Transverse colon (tissue), 4 donors: ENCODE measurements around the gene ZAR1. TPM values are rescaled to one million over a fixed set of nuclear protein-coding genes. Genes with fewer than 3 reads are reported as not detected.
"Not testable (repeated sequence)": the region's sequence is repeated elsewhere in the genome, so short reads cannot be mapped to it uniquely, and the experiment has no call there.

ENCODE experiments used
- DNase-seq: peaks from one replicate; pipeline ENCODE4 v3.0.0-alpha.2; 2019
- H3K27ac ChIP-seq, 4 donors: fragments of 200-600 bp; sonication (generic); 2 replicates each; pipeline ENCODE4 v1.5.1; 2016 to 2018; ENCODE audit warnings: inconsistent platforms in 4 of 4
- H3K27me3 ChIP-seq: fragments of 200-600 bp; sonication (generic); 2 replicates; pipeline ENCODE4 v1.5.1; 2017; ENCODE audit warnings: inconsistent platforms
- H3K36me3 ChIP-seq, 4 donors: fragments of 200-600 bp; sonication (generic); 2 replicates each; pipeline ENCODE4 v1.5.1; 2017 to 2019; ENCODE audit warnings: inconsistent platforms in 4 of 4
- H3K4me1 ChIP-seq, 4 donors: fragments of 200-600 bp; sonication (generic); 2 replicates each; pipeline ENCODE4 v1.5.1; 2017 to 2020; ENCODE audit warnings: inconsistent platforms in 4 of 4
- H3K4me3 ChIP-seq, 4 donors: fragments of 200-600 bp; sonication (generic); 1 replicate in 1 of 4; 2 replicates in 3 of 4; pipeline versions ENCODE4 v1.5.1 to v1.6.1; 2017 to 2019; ENCODE audit warnings: inconsistent platforms in 4 of 4
- H3K9me3 ChIP-seq, 2 donors: fragments of 200-600 bp; sonication (generic); 2 replicates each; pipeline ENCODE4 v1.5.1; 2017 to 2019; ENCODE audit warnings: inconsistent platforms in 2 of 2
- CTCF ChIP-seq, 5 experiments: fragments of 200-600 bp in 3 of 5; fragments of 450-650 bp in 2 of 5; sonication (generic) in 3 of 5; IDR thresholded peaks; 1 replicate in 2 of 5; 2 replicates in 3 of 5; pipeline ENCODE4 v1.5.1; 2016 to 2017; ENCODE audit warnings: antibody characterized with exemption in 5 of 5, inconsistent platforms in 3 of 5, mild to moderate bottlenecking in 2 of 5, moderate library complexity in 1 of 5
- EP300 ChIP-seq: sonication (generic); formaldehyde crosslinking; IDR thresholded peaks from one replicate; pipeline ENCODE4 v1.6.1; 2017; ENCODE audit warnings: antibody characterized with exemption, low read depth
- POLR2A ChIP-seq: fragments of 450-650 bp; IDR thresholded peaks from one replicate; pipeline ENCODE4 v1.6.1; 2016; ENCODE audit warnings: antibody characterized with exemption, mild to moderate bottlenecking, moderate library complexity
- POLR2AphosphoS5 ChIP-seq, 3 donors: sonication (generic); formaldehyde crosslinking; IDR thresholded peaks; one replicate each; pipeline ENCODE4 v1.6.1; 2016; ENCODE audit warnings: antibody characterized with exemption in 3 of 3
- WGBS, 2 donors: methylation state at CpG; one replicate each; pipeline ENCODE4 v1.1.5; 2018; ENCODE audit warnings: low coverage in 1 of 2; 5-methylcytosine and 5-hydroxymethylcytosine counted together
- in situ Hi-C, 4 donors: fragments of 200-750 bp; cut with MboI; loops; one replicate each; pipeline versions ENCODE4 v1.15.0 to v1.15.1; 2017; ENCODE audit warnings: low sequenced_read_pairs in 3 of 4, low pct_ligation_motif_present in 1 of 4, low pct_unique_long_range_greater_than_20kb in 1 of 4
- intact Hi-C: fragments of 100-400 bp; cut with DNase I; formaldehyde crosslinking; loops from one replicate; pipeline ENCODE4 v1.15.1; 2023; ENCODE audit warnings: low total_unique reads
- total RNA-seq, 4 donors: library from RNA; depleted of rRNA; stranded (reverse); fragments of >200 nt; gene quantifications; one replicate each; pipeline ENCODE4 v1.1.0, GENCODE V29; 2016

ZAR1 gene, protein sequence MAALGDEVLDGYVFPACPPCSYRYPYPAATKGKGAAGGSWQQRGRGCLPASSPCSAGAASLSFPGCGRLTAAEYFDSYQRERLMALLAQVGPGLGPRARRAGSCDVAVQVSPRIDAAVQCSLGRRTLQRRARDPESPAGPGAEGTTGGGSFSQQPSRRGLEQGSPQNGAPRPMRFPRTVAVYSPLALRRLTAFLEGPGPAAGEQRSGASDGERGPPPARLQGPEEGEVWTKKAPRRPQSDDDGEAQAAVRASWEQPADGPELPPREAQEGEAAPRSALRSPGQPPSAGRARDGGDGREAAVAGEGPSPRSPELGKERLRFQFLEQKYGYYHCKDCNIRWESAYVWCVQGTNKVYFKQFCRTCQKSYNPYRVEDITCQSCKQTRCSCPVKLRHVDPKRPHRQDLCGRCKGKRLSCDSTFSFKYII
- not detected for total RNA-seq

- Histone ChIP-seq H3K27ac (no peak within 1 kb of the TSS), H3K36me3 (no peaks in the 10 kb centered on the region), H3K9me3 (no peaks in the 10 kb centered on the region), H3K4me1 (peaks cover 0 to 16% (median 10%) of the 10 kb centered on the region in 4 donors), H3K4me3 (peak within 1 kb of the TSS in 3 of 4 donors; percentile 3 to 38 (median 30)), H3K27me3 (peaks cover 72% of the 10 kb centered on the region)
- intact Hi-C loops (no loop called here), in situ Hi-C loops (loop anchor here in 1 of 4 donors (25.0 kb wide), 1 partner anchor 178 kb away; no protein-coding TSS in a partner anchor)
- TF ChIP-seq POLR2AphosphoS5 (IDR thresholded peaks at IDR 0.05) (no peak), CTCF (IDR thresholded peaks at IDR 0.05) (no peak), EP300 (no peak), POLR2A (no peak)
- whole genome bisulfite sequencing, 2 donors: 11% methylated on average over 31 of the region's 80 CpGs; no CpG with 5 or more reads in 1 of the 2 donors
- DNase-seq: no peak
Observed at GRCh38 chr4:48490012-48490679, at the start of gene ZAR1. Gene ZAR1, plus strand, starts transcription at chr4:48490252. Its CDS starts 40 bp downstream, at chr4:48490292.

GRCh38 chr4:48440914-48441313 lies 49.1 kb upstream of the ZAR1 start:
- in situ Hi-C loops, DNase-seq, H3K4me3 ChIP-seq, H3K27ac ChIP-seq, intact Hi-C loops, H3K36me3 ChIP-seq, H3K27me3 ChIP-seq, H3K9me3 ChIP-seq, H3K4me1 ChIP-seq: not testable (repeated sequence)
- 75% methylated on average over 5 of the region's 5 CpGs; no CpG with 5 or more reads in 1 of the 2 donors for WGBS, 2 donors

GRCh38 chr4:48445704-48446103 lies 44.3 kb upstream of the ZAR1 start:
- intact Hi-C loops: no loop called here
- Histone ChIP-seq H3K36me3 (no peaks in the 10 kb centered on the region), H3K4me1 (no peaks in the 10 kb centered on the region), H3K27ac (no peak overlapping the region), H3K9me3 (no peaks in the 10 kb centered on the region), H3K4me3 (no peak overlapping the region), H3K27me3 (no peaks in the 10 kb centered on the region)
- WGBS, 2 donors: 5 to 7% methylated on average over 3 of the region's 3 CpGs
- no peak for DNase-seq
- in situ Hi-C loops: no loop called here
- TF ChIP-seq CTCF (IDR thresholded peaks at IDR 0.05) (peak; percentile 50 to 64 (median 57)), POLR2A (no peak)

DNA sequence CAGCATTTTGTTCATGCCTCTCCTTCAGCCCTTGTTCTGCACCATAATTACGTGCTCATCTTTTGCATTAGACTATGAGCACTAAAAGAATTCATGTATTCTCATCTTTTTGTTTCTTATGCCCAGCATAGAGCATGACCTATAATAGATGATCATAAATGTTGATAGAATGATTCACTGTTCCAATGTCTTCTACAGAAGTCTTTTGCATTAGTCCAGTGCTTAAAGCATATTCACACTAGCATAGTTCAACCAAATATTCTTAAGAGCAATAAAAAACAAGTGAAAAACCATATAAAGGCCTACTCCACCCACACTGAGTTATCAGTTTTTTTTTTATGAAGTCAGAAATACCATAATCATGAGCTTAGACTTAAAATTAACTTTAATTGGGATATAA lies 43.4 kb upstream of the ZAR1 start:
- H3K36me3 ChIP-seq: no peaks in the 10 kb centered on the region
- H3K4me1 ChIP-seq: no peaks in the 10 kb centered on the region
- TF ChIP-seq POLR2A (no peak), CTCF (IDR thresholded peaks at IDR 0.05) (no peak), POLR2AphosphoS5 (IDR thresholded peaks at IDR 0.05) (no peak), EP300 (no peak)
- no peak overlapping the region for H3K4me3 ChIP-seq
- 76 to 100% methylated on average over 1 of the region's 1 CpG for WGBS, 2 donors
- no peaks in the 10 kb centered on the region for H3K27me3 ChIP-seq
- in situ Hi-C loops: no loop called here
- H3K27ac ChIP-seq: no peak overlapping the region
- DNase-seq: no peak
- no peaks in the 10 kb centered on the region for H3K9me3 ChIP-seq
- intact Hi-C loops: no loop called here
